GM18519 (cell line): ENCODE data around the gene SORT1.

ENCODE experiments used
- ATAC-seq: cut with Tn5 transposase; IDR thresholded peaks from one replicate; pipeline ENCODE4 v1.9.1; 2021; ENCODE audit warnings: mild to moderate bottlenecking, moderate library complexity; ENCODE audit not compliant: unreplicated experiment, low FRiP score

SORT1 gene

GRCh38 chr1:109265016-109265415, 132.7 kb downstream of the SORT1 start:
- no peak for ATAC-seq

GRCh38 chr1:109264379-109264755, 133.4 kb downstream of the SORT1 start:
- ATAC-seq, result no peak

- no peak for ATAC-seq
Measured at GRCh38 chr1:109263597-109264378, 133.9 kb downstream of the SORT1 start.

GRCh38 chr1:109263234-109263596, 134.5 kb downstream of the SORT1 start:
- no peak for ATAC-seq

- no peak for ATAC-seq
Measured at GRCh38 chr1:109262231-109263055, 135.3 kb downstream of the SORT1 start.

GRCh38 chr1:109261578-109261977, 136.1 kb downstream of the SORT1 start:
- no peak for ATAC-seq

DNA sequence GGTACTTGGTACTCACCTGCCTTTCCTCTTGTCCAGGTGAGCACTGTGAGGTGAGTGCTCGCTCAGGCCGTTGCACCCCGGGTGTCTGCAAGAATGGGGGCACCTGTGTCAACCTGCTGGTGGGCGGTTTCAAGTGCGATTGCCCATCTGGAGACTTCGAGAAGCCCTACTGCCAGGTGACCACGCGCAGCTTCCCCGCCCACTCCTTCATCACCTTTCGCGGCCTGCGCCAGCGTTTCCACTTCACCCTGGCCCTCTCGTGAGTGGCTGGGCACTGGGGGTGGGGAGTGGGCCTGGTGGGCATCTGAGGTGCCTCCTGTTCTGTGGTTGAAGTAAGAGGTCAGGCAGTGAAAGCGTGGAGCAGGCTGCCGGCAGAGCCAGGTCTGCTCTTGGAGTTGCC, 136.7 kb downstream of the SORT1 start:
- no peak for ATAC-seq

GRCh38 chr1:109259674-109260557, 137.8 kb downstream of the SORT1 start:
- ATAC-seq, result no peak
